ENCODE measurements around the gene PPP4C.
"Not testable (repeated sequence)": the region's sequence is repeated elsewhere in the genome, so short reads cannot be mapped to it uniquely, and the experiment has no call there.

PPP4C gene

DNA sequence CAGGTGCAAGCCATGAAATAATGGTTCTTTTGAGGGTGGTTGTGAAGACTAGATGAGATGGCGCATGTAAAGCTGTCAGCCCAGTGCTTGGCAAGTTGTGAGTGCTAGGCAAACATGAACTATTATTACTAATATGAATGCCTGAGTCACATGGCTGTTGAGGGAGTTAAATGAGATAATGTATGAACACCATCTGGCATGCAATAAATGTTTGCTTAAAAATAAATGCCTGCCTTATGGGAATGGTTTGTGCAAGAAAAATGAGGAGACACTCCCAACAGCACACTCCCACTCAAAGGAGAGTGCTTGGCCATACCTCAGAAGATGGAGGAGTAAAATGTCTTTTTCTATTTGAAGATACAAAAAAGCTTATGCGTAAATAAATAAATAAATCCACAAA, 43.6 kb downstream of the PPP4C start:
- no peak overlapping the region for H3K4me3 ChIP-seq (replicated peaks; ENCODE audit: low read depth, low read length)
- DNase-seq (ENCODE audit: extremely low read depth, low read depth) = no peak
- TF ChIP-seq, protein P1, sequence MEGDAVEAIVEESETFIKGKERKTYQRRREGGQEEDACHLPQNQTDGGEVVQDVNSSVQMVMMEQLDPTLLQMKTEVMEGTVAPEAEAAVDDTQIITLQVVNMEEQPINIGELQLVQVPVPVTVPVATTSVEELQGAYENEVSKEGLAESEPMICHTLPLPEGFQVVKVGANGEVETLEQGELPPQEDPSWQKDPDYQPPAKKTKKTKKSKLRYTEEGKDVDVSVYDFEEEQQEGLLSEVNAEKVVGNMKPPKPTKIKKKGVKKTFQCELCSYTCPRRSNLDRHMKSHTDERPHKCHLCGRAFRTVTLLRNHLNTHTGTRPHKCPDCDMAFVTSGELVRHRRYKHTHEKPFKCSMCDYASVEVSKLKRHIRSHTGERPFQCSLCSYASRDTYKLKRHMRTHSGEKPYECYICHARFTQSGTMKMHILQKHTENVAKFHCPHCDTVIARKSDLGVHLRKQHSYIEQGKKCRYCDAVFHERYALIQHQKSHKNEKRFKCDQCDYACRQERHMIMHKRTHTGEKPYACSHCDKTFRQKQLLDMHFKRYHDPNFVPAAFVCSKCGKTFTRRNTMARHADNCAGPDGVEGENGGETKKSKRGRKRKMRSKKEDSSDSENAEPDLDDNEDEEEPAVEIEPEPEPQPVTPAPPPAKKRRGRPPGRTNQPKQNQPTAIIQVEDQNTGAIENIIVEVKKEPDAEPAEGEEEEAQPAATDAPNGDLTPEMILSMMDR (IDR thresholded peaks at IDR 0.05; ENCODE audit: low read depth, low read length, missing control alignments) = no peak

GRCh38 chr16:30120340-30121105, 44.7 kb downstream of the PPP4C start:
- no peak overlapping the region for H3K4me3 ChIP-seq (replicated peaks; ENCODE audit: low read depth, low read length)
- TF ChIP-seq, protein P1 (IDR thresholded peaks at IDR 0.05; ENCODE audit: low read depth, low read length, missing control alignments) = no peak
- DNase-seq (ENCODE audit: extremely low read depth, low read depth) = no peak

DNA sequence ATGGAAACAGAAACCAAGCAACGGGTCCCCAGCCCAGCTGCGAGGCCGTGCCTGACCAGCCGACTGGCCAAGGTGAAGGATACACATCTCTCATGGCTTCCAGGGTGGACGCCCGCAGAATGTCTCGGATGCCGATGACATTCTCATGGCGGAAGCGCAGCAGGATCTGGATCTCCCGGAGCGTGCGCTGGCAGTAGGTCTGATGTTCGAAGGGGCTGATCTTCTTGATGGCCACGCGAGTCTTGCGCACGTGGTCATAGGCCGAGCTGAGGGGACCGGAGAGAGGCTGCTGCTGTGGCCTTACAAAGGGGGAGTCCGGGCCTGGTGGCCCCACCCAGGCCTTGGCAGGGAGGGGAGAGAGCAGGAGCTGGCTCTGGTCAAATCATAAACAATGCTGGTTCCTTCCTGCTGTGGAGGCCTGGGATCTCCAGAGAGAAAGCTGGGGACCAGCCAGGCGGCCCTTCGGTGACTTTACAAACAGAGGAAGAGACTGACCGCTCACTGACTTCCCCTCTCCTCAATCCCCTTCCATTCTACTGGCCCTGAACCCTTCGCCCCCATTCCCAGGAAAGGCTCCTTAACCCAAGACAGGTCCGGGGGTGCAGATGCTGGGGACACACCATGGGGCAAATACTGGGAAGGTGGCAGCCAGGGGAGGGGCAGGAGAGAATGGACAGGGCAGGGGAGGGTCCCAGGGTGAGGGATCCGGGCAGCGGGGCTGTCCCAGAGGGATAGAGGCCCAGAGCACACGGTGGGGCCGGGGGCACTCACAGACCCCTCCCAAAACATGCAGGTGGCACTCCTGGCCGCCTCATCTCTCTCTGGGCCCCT, 46.2 kb downstream of the PPP4C start:
- TF ChIP-seq, protein P1 (IDR thresholded peaks at IDR 0.05; ENCODE audit: low read depth, low read length, missing control alignments) = no peak
- DNase-seq (ENCODE audit: extremely low read depth, low read depth) = no peak
- H3K4me3 ChIP-seq (replicated peaks; ENCODE audit: low read depth, low read length) = peak overlapping the region; percentile 74

- TF ChIP-seq, protein P1 (IDR thresholded peaks at IDR 0.05; ENCODE audit: low read depth, low read length, missing control alignments) = no peak
- H3K4me3 ChIP-seq (replicated peaks; ENCODE audit: low read depth, low read length) = peak overlapping the region; percentile 74
- no peak for DNase-seq (ENCODE audit: extremely low read depth, low read depth)
Measured at GRCh38 chr16:30122604-30123160, 46.9 kb downstream of the PPP4C start.

GRCh38 chr16:30124985-30125379, 49.2 kb downstream of the PPP4C start:
- DNase-seq (ENCODE audit: extremely low read depth, low read depth) = no peak
- TF ChIP-seq, protein P1 (IDR thresholded peaks at IDR 0.05; ENCODE audit: low read depth, low read length, missing control alignments) = no peak
- no peak overlapping the region for H3K4me3 ChIP-seq (replicated peaks; ENCODE audit: low read depth, low read length)

- not testable (repeated sequence) for DNase-seq (ENCODE audit: extremely low read depth, low read depth); H3K4me3 ChIP-seq (replicated peaks; ENCODE audit: low read depth, low read length)
Measured at GRCh38 chr16:30125690-30126089, 49.9 kb downstream of the PPP4C start.

DNA sequence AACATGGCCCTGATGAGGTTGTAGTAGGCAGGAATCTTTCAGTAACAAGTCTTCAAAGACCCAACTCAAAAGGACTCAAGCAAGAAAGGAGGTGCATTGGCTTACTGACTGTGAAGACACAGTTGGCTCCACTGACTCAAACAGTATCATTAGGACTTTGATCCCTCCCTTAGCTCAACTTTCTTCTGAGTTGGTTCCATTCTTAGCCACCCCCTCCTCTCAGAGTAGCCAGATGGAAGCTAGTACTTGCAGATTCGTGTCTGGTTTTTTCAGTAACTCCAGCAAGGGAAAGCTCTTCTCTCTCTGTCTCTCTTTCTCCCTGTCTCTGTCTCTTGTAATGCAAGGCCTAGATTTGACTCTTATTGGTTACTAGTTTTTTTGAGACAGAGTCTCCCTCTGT, 52.2 kb downstream of the PPP4C start:
- TF ChIP-seq, protein P1 (IDR thresholded peaks at IDR 0.05; ENCODE audit: low read depth, low read length, missing control alignments) = no peak
- no peak for DNase-seq (ENCODE audit: extremely low read depth, low read depth)
- H3K4me3 ChIP-seq (replicated peaks; ENCODE audit: low read depth, low read length) = no peak overlapping the region
